ENCODE data around the gene KIAA1614. TPM values are rescaled to one million over a fixed set of nuclear protein-coding genes. Genes with fewer than 3 reads are reported as not detected.

The KIAA1614 gene
- polyA plus RNA-seq, 1 donor (not counting 4 experiments of a cell fraction or from before 2014, with no cell fraction given), result 0.03 TPM

DNA sequence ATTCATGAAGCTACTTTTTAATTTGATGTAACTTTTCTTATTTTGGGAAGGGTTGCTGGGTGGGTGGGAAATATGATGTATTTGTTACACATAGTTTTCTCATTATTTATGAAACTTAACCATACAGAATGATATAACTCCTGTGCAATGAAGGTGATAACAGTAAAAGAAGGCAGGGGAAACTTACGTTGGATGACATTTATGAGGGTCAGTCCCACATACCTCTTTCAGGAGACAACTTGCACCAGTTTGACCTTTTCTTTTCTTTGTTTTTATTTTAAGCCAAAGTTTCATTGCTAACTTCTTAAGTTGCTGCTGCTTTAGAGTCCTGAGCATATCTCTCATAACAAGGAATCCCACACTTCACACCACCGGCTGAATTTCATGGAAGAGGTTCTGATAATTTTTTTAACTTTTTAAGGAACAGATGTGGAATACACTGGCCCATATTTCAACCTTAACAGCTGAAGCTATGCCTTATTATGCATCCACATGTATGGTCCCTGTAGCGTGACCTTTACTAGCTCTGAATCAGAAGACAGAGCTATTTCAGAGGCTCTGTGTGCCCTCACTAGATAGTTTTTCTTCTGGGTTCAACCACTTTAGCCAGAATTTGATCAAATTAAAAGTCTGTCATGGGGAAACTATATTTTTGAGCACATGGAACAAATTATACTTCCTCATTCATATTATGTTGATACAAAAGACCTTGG is 28.0 kb upstream of the KIAA1614 start:
- no peaks in the 10 kb centered on the region for H3K27me3 ChIP-seq (ENCODE audit: control insufficient read depth, extremely low read depth, insufficient read depth, low read length)
- no peak overlapping the region for H3K9ac ChIP-seq (ENCODE audit: control insufficient read depth, extremely low read depth, insufficient read depth, low read length)
- H3K4me1 ChIP-seq (ENCODE audit: control insufficient read depth, extremely low read depth, insufficient read depth, low read length), result no peaks in the 10 kb centered on the region
- no peaks in the 10 kb centered on the region for H3K79me2 ChIP-seq (ENCODE audit: control insufficient read depth, insufficient read depth, low read length)
- H3K9me1 ChIP-seq (ENCODE audit: control insufficient read depth, extremely low read depth, insufficient read depth, low read length), result no peaks in the 10 kb centered on the region
- H3K9me3 ChIP-seq (ENCODE audit: control insufficient read depth, low read depth, low read length), result no peaks in the 10 kb centered on the region
- TF ChIP-seq, protein P1, sequence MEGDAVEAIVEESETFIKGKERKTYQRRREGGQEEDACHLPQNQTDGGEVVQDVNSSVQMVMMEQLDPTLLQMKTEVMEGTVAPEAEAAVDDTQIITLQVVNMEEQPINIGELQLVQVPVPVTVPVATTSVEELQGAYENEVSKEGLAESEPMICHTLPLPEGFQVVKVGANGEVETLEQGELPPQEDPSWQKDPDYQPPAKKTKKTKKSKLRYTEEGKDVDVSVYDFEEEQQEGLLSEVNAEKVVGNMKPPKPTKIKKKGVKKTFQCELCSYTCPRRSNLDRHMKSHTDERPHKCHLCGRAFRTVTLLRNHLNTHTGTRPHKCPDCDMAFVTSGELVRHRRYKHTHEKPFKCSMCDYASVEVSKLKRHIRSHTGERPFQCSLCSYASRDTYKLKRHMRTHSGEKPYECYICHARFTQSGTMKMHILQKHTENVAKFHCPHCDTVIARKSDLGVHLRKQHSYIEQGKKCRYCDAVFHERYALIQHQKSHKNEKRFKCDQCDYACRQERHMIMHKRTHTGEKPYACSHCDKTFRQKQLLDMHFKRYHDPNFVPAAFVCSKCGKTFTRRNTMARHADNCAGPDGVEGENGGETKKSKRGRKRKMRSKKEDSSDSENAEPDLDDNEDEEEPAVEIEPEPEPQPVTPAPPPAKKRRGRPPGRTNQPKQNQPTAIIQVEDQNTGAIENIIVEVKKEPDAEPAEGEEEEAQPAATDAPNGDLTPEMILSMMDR (optimal IDR thresholded peaks at IDR 0.05 in 1 of 3, IDR thresholded peaks at IDR 0.05 in 1 of 3, conservative IDR thresholded peaks at IDR 0.05 in 1 of 3; ENCODE audit: extremely low read depth in 1 of 3, insufficient read depth in 2 of 3, low read length in 3 of 3), result no peak
- no peak for TF ChIP-seq EZH2 (IDR thresholded peaks at IDR 0.05; ENCODE audit: low read length)
- no peak overlapping the region for H3K27ac ChIP-seq (ENCODE audit: control insufficient read depth, insufficient read depth, low read length)
- FAIRE-seq, result no peak
- DNase-seq (ENCODE audit: low read depth, low spot score), result no peak
- dilution Hi-C loops (cut with MboI; ENCODE audit: extremely low pct_ligation_motif_present, low sequenced_read_pairs), result no loop called here
- no peak overlapping the region for H3K4me2 ChIP-seq (ENCODE audit: control insufficient read depth, extremely low read depth, insufficient read depth, low read depth, low read length)
- H3K4me3 ChIP-seq (ENCODE audit: control insufficient read depth in 2 of 3, extremely low read depth in 1 of 3, insufficient read depth in 2 of 3, low read depth in 1 of 3, low read length in 3 of 3), result no peak overlapping the region
- no peak overlapping the region for H2AFZ ChIP-seq (ENCODE audit: control insufficient read depth, low read length)
- H3K36me3 ChIP-seq (ENCODE audit: control insufficient read depth in 2 of 2, extremely low read depth in 1 of 2, insufficient read depth in 2 of 2, low read length in 2 of 2), result peaks cover 3 to 4% of the 10 kb centered on the region in 2 experiments
- no peaks in the 10 kb centered on the region for H4K20me1 ChIP-seq (ENCODE audit: control insufficient read depth, extremely low read depth, insufficient read depth, low read length)

DNA sequence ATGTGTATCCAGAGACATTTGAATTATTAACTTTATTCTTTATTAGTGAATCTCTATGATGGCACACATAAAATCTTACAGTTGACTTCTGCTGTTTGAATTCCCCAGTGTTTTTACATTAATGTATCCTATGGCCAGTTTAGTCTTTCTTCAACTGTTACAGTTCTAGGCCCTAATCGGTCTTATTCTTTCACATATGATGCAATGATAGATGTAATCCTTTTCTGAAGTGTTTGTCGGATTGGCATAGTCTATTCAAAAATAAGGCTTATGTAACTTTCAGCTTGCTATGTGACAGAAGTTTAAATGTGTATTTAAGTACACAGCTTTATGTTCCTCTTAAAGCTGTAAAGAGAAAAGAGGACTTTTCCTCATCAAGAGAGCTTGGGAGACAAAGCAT is 26.4 kb upstream of the KIAA1614 start:
- dilution Hi-C loops (cut with MboI; ENCODE audit: extremely low pct_ligation_motif_present, low sequenced_read_pairs), result no loop called here
- DNase-seq (ENCODE audit: low read depth, low spot score) (no peak), FAIRE-seq (no peak)
- Histone ChIP-seq H3K4me1 (ENCODE audit: control insufficient read depth, extremely low read depth, insufficient read depth, low read length) (no peaks in the 10 kb centered on the region), H4K20me1 (ENCODE audit: control insufficient read depth, extremely low read depth, insufficient read depth, low read length) (no peaks in the 10 kb centered on the region), H3K9ac (ENCODE audit: control insufficient read depth, extremely low read depth, insufficient read depth, low read length) (no peak overlapping the region), H3K9me3 (ENCODE audit: control insufficient read depth, low read depth, low read length) (no peaks in the 10 kb centered on the region), H3K36me3 (ENCODE audit: control insufficient read depth in 2 of 2, extremely low read depth in 1 of 2, insufficient read depth in 2 of 2, low read length in 2 of 2) (no peaks in the 10 kb centered on the region), H3K9me1 (ENCODE audit: control insufficient read depth, extremely low read depth, insufficient read depth, low read length) (no peaks in the 10 kb centered on the region), H2AFZ (ENCODE audit: control insufficient read depth, low read length) (no peak overlapping the region), H3K27ac (ENCODE audit: control insufficient read depth, insufficient read depth, low read length) (no peak overlapping the region), H3K4me2 (ENCODE audit: control insufficient read depth, extremely low read depth, insufficient read depth, low read depth, low read length) (no peak overlapping the region), H3K79me2 (ENCODE audit: control insufficient read depth, insufficient read depth, low read length) (no peaks in the 10 kb centered on the region), H3K27me3 (ENCODE audit: control insufficient read depth, extremely low read depth, insufficient read depth, low read length) (no peaks in the 10 kb centered on the region), H3K4me3 (ENCODE audit: control insufficient read depth in 2 of 3, extremely low read depth in 1 of 3, insufficient read depth in 2 of 3, low read depth in 1 of 3, low read length in 3 of 3) (no peak overlapping the region)
- TF ChIP-seq EZH2 (IDR thresholded peaks at IDR 0.05; ENCODE audit: low read length), result no peak
- TF ChIP-seq, protein P1 (optimal IDR thresholded peaks at IDR 0.05 in 1 of 3, IDR thresholded peaks at IDR 0.05 in 1 of 3, conservative IDR thresholded peaks at IDR 0.05 in 1 of 3; ENCODE audit: extremely low read depth in 1 of 3, insufficient read depth in 2 of 3, low read length in 3 of 3), result no peak
